ENCODE data around the gene NRXN2. TPM values are rescaled to one million over a fixed set of nuclear protein-coding genes. Genes with fewer than 3 reads are reported as not detected.

NRXN2 gene
- polyA plus RNA-seq, 1 of the 3 experiments (the other 2 are of a cell fraction): 0.15 TPM

DNA sequence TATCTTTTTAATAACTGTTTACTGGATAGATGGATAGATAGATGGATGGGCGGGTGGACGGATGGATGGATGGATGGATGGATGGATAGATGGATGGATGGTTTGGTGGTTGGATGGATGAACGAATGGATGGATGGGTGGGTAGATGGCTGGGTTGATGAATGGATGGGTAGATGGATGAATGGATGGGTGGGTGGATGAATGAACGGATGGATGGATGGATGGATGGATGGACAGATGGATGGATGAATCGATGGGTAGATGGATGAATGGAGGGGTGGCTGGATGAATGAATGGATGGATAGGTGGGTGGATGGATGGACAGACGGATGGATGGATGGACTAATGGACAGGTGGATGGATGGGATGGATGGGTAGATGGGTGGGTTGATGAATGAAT is 145.8 kb downstream of the NRXN2 start:
- ChIA-PET POLR2A (no interaction called here), CTCF (no interaction called here)
- DNase-seq: no peak
- no peak overlapping the region for H3K9ac ChIP-seq
- H3K27me3 ChIP-seq (ENCODE audit: insufficient read depth): peaks cover 14% of the 10 kb centered on the region; the same call in 1 of the 2 replicates
- no peak overlapping the region for H3K4me3 ChIP-seq (ENCODE audit: low read depth in 2 of 2, low read length in 1 of 2)
- no peak overlapping the region for H3K4me2 ChIP-seq
- H3K27ac ChIP-seq (ENCODE audit: low read depth in 2 of 2, low read length in 1 of 2): no peak overlapping the region
- no peaks in the 10 kb centered on the region for H3K9me3 ChIP-seq
- H3K9me2 ChIP-seq: no peaks in the 10 kb centered on the region
- H3F3A ChIP-seq (replicated peaks; ENCODE audit: insufficient read depth): no peaks in the 10 kb centered on the region
- no peak for TF ChIP-seq NRF1 (IDR thresholded peaks at IDR 0.05; ENCODE audit: low read depth, low read length)
- no peak for TF ChIP-seq RCOR1 (IDR thresholded peaks at IDR 0.05; ENCODE audit: low read length)
- TF ChIP-seq GABPA (IDR thresholded peaks at IDR 0.05; ENCODE audit: low read depth): no peak
- TF ChIP-seq SIN3A (IDR thresholded peaks at IDR 0.05; ENCODE audit: borderline replicate concordance, low read depth, low read length): no peak
- no peak for TF ChIP-seq MEF2A (IDR thresholded peaks at IDR 0.05; ENCODE audit: borderline replicate concordance, low read depth)
- TF ChIP-seq, protein P1, sequence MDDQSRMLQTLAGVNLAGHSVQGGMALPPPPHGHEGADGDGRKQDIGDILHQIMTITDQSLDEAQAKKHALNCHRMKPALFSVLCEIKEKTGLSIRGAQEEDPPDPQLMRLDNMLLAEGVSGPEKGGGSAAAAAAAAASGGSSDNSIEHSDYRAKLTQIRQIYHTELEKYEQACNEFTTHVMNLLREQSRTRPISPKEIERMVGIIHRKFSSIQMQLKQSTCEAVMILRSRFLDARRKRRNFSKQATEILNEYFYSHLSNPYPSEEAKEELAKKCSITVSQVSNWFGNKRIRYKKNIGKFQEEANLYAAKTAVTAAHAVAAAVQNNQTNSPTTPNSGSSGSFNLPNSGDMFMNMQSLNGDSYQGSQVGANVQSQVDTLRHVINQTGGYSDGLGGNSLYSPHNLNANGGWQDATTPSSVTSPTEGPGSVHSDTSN (IDR thresholded peaks at IDR 0.05): no peak
- TF ChIP-seq MXI1 (IDR thresholded peaks at IDR 0.05; ENCODE audit: low read depth, low read length): no peak
- no peak for TF ChIP-seq SMC3 (IDR thresholded peaks at IDR 0.05; ENCODE audit: low read depth, low read length)
- no peak for TF ChIP-seq FOXJ3 (CRISPR knock-in tag; IDR thresholded peaks at IDR 0.05)
- no peak for TF ChIP-seq EZH2phosphoT487 (IDR thresholded peaks at IDR 0.05; ENCODE audit: borderline replicate concordance, low read depth)
- TF ChIP-seq, protein P2, sequence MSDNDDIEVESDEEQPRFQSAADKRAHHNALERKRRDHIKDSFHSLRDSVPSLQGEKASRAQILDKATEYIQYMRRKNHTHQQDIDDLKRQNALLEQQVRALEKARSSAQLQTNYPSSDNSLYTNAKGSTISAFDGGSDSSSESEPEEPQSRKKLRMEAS (IDR thresholded peaks at IDR 0.05; ENCODE audit: low read depth): no peak
- no peak for TF ChIP-seq JUND (IDR thresholded peaks at IDR 0.05)
- H3K36me3 ChIP-seq (replicated peaks in 1 of 2; ENCODE audit: control insufficient read depth in 1 of 2, insufficient read depth in 2 of 2, low read length in 1 of 2): no peaks in the 10 kb centered on the region
- WGBS (ENCODE audit: low lambda C conversion rate): 33% methylated on average over 6 of the region's 6 CpGs
- no peak overlapping the region for H2AFZ ChIP-seq (ENCODE audit: low read depth)
- no peaks in the 10 kb centered on the region for H3K4me1 ChIP-seq (ENCODE audit: control insufficient read depth in 1 of 2, insufficient read depth in 2 of 2, low read depth in 1 of 2, low read length in 1 of 2)
- H4K20me1 ChIP-seq (ENCODE audit: insufficient read depth): no peaks in the 10 kb centered on the region
- no peaks in the 10 kb centered on the region for H3K79me2 ChIP-seq (ENCODE audit: insufficient read depth)

DNA sequence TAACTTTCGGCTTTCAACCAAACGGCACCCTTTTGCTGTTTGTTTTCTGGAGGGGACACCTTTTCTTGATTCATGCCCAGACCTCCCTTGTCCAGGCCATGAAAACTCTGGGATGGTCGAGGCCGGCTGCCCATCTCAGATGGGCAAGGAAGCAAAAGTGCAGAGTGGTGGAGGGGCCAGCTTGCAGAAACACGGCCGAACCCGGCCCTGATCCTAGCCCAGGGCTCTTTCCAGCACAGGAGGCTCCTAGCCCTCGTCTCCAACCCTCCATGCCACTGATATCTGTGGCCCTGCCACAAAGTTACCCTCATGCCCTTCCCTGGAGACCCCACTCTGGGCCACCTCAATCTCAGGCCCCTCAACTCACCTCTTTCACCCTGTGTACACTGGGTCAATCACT is 150.9 kb downstream of the NRXN2 start:
- Histone ChIP-seq H3K4me3 (ENCODE audit: low read depth in 2 of 2, low read length in 1 of 2) (no peak overlapping the region), H2AFZ (ENCODE audit: low read depth) (no peak overlapping the region), H3K9me2 (no peaks in the 10 kb centered on the region), H3K4me1 (ENCODE audit: control insufficient read depth in 1 of 2, insufficient read depth in 2 of 2, low read depth in 1 of 2, low read length in 1 of 2) (peaks cover 0 to 14% of the 10 kb centered on the region in 2 experiments; a peak in 1 of 4 replicates), H4K20me1 (ENCODE audit: insufficient read depth) (no peaks in the 10 kb centered on the region), H3K4me2 (no peak overlapping the region), H3K79me2 (ENCODE audit: insufficient read depth) (no peaks in the 10 kb centered on the region), H3K36me3 (replicated peaks in 1 of 2; ENCODE audit: control insufficient read depth in 1 of 2, insufficient read depth in 2 of 2, low read length in 1 of 2) (no peaks in the 10 kb centered on the region), H3K9ac (no peak overlapping the region), H3F3A (replicated peaks; ENCODE audit: insufficient read depth) (no peaks in the 10 kb centered on the region), H3K27ac (ENCODE audit: low read depth in 2 of 2, low read length in 1 of 2) (no peak overlapping the region), H3K9me3 (no peaks in the 10 kb centered on the region), H3K27me3 (ENCODE audit: insufficient read depth) (no peaks in the 10 kb centered on the region; the same call in 1 of the 2 replicates)
- no peak for DNase-seq
- CTCF ChIA-PET: interaction anchor here (1.0 to 4.2 kb wide), 2 partner anchors 76 to 78 kb away, joined by 3 to 21 read pairs; no protein-coding TSS in a partner anchor
- TF ChIP-seq TAF1 (IDR thresholded peaks at IDR 0.05; ENCODE audit: borderline replicate concordance, low read depth, low read length) (no peak), JUND (IDR thresholded peaks at IDR 0.05) (no peak), SMC3 (IDR thresholded peaks at IDR 0.05; ENCODE audit: low read depth, low read length) (no peak), NFIC (IDR thresholded peaks at IDR 0.05; ENCODE audit: borderline replicate concordance) (no peak), RFX5 (IDR thresholded peaks at IDR 0.05; ENCODE audit: low read length) (no peak), MEF2A (IDR thresholded peaks at IDR 0.05; ENCODE audit: borderline replicate concordance, low read depth) (no peak), RXRA (IDR thresholded peaks at IDR 0.05; ENCODE audit: borderline replicate concordance, low read depth) (no peak)
- 47% methylated on average over 6 of the region's 8 CpGs for WGBS (ENCODE audit: low lambda C conversion rate)
- POLR2A ChIA-PET: no interaction called here
